Activated naive CD4-positive, alpha-beta T cell (primary cell): Measurements from ENCODE around the gene ATAT1.

Experiments used
- DNase-seq, 4 experiments: peaks; one replicate each; lab custom pipeline; 2025; lab: John Stamatoyannopoulos, UW

Gene ATAT1

DNA sequence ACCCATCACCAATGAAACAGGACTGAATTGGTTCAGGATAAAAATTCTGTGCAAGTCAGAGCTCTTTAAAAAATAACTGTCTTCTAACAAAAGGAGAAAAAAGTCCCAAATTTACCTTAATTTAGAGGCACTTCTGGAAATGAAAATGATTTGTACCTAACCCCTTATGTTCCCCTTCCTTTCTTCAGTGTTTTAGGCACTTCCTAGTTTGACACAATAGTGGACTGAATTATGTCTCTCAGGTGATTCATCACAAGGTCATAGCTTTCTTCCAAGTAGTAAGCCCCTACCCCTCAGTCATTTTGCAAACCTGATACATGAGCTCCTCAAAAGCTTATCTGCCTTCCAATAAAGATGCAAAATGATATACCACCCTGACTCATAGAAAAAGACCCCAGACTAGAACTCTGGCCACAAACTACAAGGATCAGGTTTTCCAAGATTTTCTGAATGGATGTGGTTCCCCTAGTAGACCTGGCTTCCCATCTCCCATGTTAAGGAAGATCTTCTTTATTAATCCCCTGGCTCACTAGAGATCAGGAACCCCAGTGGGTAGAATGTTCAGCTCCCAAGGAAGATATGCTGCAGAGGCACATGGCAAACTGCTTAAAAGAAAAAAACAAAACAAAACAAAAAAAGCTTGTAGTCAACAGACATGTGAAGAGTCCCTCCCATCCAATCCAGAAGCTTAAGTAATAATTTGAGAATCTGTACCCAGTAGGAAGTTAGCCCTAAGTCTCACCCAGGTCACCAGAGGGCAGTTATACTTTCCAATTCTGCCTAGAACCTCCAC, 13.2 kb upstream of the ATAT1 start:
- no peak for DNase-seq

DNA sequence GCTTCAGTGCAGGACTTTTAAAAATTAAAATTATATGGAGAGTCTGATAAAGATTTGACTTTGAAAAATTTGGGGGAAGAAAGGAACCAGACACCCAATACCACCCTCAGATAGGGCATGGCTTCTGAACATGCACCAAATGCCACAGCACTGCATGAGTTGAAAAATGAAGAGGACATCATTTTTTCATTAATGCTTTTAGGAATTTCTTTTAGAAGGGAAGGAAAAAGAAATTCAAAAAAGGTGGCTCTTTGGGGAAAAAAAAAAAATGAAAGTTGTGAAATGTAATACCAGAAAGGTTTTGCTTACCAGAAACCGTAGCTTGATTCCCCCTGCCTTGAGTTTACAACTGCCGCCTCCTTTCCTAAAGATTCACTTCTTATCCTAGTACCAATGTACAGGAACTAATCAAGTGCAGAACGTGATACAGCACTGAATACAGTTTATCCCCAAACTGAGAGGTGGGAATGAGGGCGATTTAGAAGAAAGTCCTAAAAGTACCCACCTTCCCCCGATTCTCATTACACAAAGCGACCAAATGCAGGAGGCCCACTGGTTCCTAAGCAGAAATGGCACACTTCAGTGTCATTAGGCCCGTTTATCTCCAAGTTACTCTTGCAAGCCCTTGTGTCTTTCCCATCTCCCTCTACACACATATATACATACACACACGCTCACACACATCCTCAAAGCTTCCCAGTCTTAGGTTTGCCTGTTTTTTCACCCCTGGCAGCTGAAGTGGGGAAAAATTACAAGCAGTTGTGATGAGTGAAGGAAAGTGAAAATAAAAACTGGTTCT, 12.4 kb upstream of the ATAT1 start:
- no peak for DNase-seq

DNA sequence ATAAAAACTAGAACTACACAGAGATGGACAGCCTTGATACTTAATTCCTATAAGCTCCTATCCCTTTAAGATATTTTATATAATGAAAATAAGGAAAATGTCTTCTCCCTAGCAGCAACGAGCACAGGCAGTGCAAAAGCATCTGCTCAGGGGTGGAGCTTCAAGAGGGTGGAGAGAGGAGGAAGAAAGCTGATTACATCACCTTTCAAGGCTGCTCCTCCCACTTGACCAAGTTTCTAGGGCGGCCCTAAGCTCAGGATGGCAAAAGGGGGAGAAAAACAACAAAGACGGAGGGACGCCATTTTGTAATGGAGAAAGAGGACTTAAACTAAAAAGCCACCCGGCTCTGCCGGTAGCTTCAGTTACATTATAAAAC, 11.8 kb upstream of the ATAT1 start:
- DNase-seq, result peak in 3 of 4 experiments; percentile 41 to 65 (median 52)

DNA sequence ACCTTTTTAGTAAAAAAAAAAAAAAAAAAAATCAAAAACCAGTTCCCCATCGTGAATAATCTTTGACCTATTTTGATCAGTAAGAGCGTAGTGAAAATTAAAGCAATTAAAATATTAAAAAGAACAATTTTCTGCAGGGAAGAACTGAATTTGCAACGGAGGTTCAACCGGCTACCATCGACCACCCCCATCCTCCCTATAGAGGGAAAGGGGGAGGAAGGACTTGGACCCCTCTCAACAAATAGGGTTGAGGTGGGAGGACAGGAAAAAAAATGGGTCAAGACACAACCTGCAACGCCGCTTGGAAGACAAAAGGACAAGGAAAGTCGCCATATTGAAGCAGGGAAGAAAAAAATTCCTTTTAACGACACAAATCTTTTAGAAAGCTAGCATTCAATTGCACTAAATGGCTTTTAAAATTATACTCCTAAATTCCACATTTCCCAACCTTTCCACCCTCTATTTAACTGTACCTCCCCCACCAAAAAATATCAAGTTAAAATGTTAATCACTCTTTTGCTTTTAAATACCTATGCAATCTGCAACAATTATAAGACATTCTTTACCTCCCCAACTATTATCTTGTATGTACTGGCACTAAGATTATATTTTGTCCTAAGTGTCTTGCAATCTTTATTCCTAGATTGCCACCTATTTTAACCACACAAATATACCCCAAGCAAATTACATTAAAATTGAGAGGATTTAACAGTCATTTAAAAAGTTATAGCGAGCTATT, 11.3 kb upstream of the ATAT1 start:
- peak in 1 of 4 experiments; percentile 22 for DNase-seq

DNA sequence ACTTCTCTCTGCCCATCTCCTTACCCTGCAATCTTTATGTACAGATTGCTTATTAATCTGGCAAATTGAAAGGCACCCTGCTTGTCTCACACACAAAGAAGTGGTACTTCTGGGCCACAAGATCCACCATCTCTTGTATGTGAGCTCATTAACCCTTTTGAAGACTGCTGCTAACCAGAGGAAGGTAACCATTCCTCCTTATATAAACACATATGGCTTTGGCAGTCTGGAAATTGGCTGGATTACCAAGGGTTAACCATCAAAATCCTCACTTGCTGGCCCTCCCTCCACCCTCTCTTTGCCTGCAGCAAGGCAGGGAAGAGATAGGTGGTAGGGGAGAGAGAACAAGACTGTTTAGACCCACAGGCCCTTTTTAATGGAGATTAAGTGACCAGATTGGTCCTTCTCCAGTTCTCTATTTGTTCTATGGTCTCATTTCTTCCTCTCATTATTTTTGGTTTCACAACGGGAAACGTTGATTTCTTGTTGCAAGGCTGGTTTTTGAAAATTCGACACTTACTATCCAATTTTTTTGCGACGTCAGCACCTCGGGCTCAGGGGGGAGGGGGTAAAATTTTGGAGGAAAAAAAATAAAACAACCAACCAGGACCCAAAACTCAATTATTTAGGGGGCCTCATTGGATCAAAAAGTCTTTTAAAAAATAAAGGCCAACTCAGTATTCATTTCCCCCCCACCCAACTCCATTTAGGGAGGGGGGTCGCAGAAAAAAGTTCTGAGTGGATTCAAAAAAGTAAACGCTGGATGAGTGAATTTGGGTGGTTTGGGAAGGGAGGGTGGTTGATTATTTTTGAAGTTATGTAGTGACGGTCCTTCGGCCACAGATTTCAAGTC, 10.5 kb upstream of the ATAT1 start:
- peak in 1 of 4 experiments; percentile 25 for DNase-seq

DNA sequence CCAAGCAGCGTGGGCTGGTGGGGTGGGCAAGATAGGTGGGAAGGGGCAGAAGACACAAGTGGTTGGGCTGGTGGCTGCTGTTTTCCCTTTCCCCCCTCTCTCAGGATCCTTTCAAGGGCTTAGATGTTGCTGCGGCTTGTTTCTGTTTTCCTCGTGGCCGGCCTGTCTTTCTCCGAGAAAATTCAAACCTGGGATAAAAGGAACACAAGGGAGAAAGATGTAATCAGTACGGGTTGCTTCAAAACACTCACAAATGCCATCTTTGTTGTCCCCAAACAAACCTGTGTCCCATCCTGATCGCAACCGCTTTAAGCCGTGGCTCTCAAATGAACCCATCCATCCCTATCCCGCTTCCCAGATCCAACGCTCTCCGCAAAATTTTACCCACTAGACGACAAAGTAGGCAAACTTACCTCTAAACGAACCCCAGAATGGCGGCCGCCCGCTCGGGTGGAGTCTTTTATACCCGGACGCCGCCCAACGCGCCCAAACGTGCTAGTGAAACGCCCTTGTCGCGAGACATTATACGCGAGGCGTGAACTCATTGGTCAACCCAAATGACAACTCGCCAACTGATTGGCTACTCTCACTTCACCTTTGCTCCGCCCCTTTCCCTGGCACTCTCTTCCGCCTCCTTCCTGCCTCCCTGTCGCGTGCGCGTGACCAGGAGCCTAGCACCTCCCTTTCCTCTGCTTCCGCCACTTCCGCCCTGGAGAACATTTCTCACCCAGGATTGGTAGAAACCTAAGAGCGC, 9.7 kb upstream of the ATAT1 start, which contains the start of gene PPP1R10:
Gene PPP1R10 (minus strand): TSS at position 433 of the 754 bp plus-strand sequence. CDS start 7,299 bp downstream, outside the sequence.
- peak; percentile 89 to 96 (median 92) for DNase-seq

DNA sequence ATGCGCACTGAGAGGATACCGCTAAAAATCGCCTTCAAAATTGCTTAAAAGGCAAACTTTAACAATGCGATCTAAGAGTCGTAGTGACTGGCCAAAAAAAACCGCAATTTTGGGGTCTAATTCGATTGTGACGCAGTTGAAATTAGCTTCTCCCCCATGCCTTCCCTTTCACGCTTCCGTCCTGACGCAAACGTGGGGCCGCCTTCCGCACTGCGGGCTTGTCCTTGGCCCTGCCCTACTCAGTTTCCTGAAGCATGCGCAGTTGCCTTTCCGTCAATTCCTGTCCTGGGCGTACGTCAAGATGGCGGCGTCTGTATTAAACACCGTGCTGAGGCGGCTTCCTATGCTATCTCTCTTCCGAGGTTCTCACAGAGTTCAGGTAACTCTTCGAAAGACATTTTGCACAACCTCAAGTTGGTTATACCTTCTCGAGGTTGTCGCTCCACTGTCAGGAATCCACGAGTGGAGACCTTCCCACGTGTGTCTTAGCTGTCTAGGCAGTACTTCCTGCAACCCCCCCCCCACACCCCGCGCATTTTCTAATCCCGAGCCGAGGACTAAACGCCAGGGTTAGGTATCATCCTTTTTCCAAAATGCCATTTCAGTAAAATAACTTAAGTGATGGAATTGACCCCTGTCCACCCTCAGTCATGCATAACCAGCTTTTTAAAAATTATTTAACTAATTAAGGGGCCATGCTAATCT, 9.0 kb upstream of the ATAT1 start, which contains the start of gene MRPS18B:
Gene MRPS18B (plus strand): TSS at position 276 of the 705 bp plus-strand sequence. CDS start 26 bp downstream, at position 302.
- peak; percentile 88 to 94 (median 90) for DNase-seq

DNA sequence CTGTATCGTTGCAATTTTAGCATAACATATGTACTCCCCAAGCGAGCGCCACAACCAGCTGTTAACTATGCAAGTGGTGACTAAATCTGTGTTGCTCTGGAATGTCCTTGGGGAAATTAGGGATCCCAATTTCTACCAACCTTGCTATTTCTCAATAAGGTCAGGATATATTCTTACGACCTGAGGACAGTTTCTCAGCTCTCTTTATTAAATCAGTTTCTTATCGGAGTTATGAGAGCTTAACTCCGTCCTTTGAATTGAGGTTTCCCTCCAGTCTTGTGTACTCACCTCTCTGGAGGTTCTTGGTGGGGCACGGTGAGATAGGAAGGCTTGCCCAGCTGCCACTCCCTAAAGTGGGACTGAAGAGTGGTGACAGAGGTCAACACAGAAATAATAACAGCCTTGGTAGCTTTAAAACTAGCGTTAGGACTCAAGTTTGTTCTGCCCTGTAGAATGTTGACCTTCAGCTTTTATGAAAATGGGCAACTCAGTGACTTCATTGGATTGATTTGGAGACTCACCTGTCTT, 8.3 kb upstream of the ATAT1 start:
- no peak for DNase-seq

DNA sequence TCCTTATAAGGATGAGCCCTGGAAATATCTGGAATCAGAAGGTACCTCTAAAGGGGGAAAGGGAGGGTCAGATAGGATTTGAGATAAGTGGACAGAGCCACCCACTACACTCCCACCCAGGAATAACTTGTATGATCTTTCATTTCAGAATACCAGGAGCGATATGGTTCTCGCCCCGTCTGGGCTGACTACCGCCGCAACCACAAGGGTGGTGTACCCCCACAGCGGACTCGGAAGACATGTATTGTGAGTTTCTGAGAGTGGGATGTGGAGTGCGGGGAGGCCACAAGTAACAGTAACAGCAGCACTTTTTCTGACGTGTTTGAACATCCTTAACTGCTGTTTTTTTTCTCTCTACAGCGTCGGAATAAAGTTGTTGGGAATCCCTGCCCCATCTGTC, 7.1 kb upstream of the ATAT1 start:
- no peak for DNase-seq

DNA sequence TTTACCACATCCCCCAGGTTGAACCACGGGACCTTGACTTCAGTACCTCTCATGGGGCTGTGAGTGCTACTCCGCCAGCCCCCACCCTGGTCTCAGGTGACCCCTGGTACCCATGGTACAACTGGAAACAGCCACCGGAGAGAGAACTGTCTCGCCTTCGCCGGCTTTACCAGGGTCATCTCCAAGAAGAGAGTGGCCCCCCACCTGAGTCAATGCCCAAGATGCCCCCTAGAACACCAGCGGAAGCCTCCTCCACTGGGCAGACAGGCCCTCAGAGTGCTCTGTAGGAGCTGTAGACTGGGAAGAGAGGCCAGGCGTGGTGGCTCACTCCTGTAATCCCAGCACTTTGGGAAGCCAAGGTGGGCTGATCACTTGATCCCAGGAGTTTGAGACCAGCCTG, 1.2 kb upstream of the ATAT1 start:
- no peak for DNase-seq

DNA sequence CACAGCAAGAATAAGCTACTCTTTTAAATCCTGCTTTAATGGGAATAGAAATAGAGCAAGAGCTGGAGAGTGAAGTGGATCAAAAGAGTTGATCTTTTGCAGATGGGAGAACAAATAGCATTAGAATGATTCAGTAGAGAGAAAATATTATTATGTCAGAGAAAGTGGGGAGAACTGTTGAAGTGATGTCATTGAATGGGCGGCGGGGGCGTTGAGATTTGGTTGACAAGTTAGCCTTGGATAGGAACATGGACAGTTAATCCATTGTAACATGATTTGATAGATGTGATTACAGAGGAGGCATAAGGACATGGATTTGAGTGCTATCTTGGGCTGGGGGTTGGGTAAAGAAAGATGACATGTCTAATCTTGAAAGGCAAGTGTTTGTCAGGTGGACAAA, 9.2 kb downstream of the ATAT1 start:
- DNase-seq, result no peak

DNA sequence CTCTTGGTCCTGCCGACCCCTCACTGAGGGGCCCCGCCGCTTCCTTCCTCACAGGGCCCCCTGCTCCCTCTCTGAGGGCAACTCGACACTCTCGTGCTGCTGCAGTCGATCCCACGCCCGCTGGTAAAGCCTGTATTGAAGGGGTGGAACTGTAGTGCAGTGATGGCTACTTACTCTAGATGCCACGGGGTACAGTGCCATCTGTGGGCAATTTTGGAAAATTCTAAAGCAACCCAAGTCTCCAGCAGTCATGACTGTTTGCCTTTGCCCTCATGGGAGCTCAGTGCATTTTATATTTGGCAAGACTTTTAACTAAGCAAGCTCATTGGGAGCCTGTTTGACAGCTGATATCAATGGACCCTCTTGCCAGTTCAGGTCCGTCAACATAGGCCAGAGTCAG, 13.8 kb downstream of the ATAT1 start:
- DNase-seq, result no peak

DNA sequence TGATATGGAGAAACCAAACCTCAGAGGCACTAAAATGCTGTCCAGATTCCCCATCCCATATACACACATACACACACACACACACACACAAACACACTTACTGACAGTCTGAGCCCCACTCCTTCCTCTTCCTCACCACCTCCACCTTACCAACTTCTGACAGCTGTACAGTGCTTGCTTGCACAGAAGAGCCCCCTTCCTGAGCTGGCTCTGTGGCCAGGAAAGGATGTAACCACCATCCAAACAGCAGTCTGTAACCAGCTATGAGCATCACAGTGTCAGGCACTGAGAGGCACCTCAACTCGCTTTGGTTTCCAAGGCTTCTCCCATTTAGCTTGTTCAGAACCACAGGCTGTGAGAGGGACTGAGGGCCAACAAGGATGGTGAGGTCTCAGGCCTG, 14.4 kb downstream of the ATAT1 start:
- DNase-seq, result no peak

DNA sequence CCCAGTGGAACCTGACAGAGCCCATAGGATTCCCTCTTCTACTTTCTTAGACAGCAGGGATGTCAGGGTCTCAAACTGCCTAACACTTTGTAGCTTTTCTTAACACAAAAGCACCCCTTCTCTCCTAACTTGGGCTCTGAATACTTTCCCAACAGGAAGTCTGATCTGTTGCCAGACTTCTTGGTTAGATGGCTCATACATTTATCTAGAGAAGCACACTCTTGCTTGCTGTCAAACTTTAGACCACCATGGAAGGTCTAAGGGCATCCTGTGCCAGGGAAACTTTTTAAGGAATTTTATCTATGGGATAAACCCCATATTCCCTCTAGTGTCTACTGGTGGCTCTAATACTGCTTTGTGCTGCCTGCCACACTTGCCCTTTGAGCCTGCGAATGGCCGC, 17.0 kb downstream of the ATAT1 start:
- DNase-seq, result no peak

DNA sequence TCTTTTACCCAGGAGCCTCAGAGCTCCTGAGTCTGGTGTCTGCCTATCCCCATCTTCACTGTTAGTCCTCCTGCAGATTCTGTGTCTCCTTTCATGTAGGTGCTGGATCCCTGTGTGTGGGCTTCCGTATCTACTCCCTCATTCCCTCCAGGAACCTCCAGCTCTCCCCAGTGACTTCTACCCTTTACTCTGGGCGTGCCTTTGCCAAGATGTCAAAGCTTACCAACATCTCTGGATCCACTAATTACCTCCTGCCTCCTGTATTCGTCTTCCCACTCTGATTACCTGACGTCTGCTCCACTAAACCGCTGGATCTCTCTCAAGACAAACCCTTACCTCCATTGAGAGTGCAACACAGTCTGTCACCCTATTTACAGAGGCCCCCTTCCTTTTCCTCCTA, 18.1 kb downstream of the ATAT1 start:
- DNase-seq, result no peak

DNA sequence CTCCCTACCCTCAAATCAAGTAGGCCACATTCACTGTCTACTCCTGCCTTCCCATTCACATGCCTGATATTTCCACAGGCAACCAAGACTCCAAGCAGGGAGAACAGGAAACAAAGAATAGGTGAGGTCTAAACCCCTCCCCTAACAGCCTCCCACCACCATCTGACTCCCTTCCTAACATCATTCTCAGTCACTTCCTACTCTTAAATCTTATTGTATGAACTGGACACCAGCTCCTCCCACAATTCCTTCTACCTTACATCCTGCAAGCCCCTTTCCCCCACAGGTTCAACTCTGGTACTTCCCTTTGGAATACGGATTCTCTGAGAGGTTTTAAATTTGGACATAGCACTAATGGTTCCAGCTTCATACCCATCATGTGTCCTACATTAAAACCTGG, 19.3 kb downstream of the ATAT1 start:
- no peak for DNase-seq

DNA sequence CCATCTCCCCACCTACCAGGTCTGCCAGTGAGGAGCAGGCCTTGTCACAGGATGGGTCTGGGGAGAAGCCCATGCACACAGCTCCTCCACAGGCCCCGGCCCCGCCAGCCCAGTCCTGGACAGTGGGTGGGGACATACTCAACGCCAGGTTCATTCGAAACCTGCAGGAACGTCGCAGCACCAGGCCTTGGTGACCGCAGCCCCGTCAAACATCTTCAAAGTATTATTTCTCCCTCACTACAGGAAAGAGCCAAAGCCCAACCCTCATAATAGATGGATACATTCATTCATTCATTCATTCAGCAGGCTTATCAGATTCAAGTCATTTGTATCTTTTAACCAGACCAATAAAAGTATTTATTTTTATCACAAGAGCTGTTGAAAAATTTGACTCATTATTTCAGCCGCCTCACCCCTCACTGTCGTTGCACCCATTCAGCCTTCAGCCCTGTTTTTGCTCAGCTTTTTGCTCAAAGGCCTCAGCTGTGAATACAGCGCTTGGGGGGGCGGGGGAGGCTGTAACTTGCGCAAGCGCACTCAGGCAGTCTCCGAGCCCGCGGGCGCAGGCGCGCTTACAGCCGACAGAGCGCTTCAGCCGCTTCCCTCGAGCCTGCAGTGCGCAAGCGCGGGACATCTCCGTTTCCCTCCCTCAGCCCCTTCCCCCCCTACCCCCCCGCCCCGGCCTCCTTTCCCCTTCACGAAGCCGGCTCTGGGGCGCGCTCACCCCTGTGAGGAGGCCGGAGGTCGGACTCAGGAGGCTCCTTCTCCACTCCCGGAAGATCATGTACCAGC, 20.0 kb downstream of the ATAT1 start, which contains the start of gene C6orf136:
Gene C6orf136 (plus strand): TSS at position 684 of the 792 bp plus-strand sequence. CDS start 99 bp downstream, at position 783.
- DNase-seq, result peak; percentile 85 to 93 (median 87)

DNA sequence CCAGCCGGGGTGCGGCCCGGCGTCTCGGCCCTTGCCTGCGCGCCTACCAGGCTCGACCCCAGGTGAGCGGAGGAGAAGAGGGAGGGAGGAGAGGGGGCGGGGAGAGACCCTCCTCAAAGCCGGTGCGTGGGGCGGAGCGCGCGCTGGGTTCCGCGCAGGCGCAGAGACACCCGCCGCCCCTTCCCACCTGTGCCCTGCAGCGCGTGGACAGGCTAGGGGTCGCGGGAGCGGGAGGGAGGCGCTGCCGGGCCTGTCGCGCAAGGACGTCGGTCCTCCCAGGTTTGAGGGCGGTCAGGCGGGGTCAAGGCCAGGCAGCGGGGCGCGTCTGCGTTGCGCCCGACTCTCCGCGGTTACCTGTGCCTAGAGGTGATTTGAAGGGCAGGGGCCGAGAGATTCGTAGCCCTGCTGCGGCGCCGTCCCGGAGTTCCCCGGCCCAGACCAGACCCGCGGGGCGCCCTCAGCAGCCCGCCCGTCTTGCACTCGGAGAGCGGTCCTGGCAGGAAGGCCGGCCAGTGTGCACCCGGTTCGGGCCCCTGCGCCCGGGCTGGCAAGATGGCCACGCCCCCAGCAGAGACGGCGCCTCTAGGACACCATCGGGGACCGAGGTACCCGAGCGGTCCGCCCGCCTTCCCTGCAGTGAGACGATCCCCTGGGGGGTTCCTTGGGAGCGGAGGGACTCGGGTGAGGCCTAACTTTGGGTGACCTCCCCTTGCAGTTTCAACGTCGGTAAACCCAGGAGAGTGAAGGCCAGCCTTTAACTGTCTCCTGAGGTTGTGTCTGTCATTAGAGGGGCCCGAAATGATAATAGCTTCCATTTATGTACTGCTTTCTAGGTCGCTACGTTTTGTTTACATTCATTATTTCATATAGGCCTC, 20.8 kb downstream of the ATAT1 start:
- peak; percentile 32 to 84 (median 73) for DNase-seq
